ENCODE results near the gene TLR7. TPM values are rescaled to one million over a fixed set of nuclear protein-coding genes. Genes with fewer than 3 reads are reported as not detected.

Gene TLR7
- total RNA-seq, 1 donor, result not detected

DNA sequence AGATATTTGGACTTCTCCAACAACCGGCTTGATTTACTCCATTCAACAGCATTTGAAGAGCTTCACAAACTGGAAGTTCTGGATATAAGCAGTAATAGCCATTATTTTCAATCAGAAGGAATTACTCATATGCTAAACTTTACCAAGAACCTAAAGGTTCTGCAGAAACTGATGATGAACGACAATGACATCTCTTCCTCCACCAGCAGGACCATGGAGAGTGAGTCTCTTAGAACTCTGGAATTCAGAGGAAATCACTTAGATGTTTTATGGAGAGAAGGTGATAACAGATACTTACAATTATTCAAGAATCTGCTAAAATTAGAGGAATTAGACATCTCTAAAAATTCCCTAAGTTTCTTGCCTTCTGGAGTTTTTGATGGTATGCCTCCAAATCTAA is 20.3 kb downstream of the TLR7 start:
- no peak overlapping the region for H3K4me3 ChIP-seq (ENCODE audit: low read depth, low read length)
- DNase-seq (ENCODE audit: low read depth), result no peak
- TF ChIP-seq, protein P1, sequence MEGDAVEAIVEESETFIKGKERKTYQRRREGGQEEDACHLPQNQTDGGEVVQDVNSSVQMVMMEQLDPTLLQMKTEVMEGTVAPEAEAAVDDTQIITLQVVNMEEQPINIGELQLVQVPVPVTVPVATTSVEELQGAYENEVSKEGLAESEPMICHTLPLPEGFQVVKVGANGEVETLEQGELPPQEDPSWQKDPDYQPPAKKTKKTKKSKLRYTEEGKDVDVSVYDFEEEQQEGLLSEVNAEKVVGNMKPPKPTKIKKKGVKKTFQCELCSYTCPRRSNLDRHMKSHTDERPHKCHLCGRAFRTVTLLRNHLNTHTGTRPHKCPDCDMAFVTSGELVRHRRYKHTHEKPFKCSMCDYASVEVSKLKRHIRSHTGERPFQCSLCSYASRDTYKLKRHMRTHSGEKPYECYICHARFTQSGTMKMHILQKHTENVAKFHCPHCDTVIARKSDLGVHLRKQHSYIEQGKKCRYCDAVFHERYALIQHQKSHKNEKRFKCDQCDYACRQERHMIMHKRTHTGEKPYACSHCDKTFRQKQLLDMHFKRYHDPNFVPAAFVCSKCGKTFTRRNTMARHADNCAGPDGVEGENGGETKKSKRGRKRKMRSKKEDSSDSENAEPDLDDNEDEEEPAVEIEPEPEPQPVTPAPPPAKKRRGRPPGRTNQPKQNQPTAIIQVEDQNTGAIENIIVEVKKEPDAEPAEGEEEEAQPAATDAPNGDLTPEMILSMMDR (IDR thresholded peaks at IDR 0.05; ENCODE audit: insufficient read depth, low read depth, low read length), result no peak

DNA sequence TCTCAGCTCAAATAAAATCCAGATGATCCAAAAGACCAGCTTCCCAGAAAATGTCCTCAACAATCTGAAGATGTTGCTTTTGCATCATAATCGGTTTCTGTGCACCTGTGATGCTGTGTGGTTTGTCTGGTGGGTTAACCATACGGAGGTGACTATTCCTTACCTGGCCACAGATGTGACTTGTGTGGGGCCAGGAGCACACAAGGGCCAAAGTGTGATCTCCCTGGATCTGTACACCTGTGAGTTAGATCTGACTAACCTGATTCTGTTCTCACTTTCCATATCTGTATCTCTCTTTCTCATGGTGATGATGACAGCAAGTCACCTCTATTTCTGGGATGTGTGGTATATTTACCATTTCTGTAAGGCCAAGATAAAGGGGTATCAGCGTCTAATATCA is 20.9 kb downstream of the TLR7 start:
- no peak overlapping the region for H3K4me3 ChIP-seq (ENCODE audit: low read depth, low read length)
- TF ChIP-seq, protein P1 (IDR thresholded peaks at IDR 0.05; ENCODE audit: insufficient read depth, low read depth, low read length), result no peak
- DNase-seq (ENCODE audit: low read depth), result no peak

DNA sequence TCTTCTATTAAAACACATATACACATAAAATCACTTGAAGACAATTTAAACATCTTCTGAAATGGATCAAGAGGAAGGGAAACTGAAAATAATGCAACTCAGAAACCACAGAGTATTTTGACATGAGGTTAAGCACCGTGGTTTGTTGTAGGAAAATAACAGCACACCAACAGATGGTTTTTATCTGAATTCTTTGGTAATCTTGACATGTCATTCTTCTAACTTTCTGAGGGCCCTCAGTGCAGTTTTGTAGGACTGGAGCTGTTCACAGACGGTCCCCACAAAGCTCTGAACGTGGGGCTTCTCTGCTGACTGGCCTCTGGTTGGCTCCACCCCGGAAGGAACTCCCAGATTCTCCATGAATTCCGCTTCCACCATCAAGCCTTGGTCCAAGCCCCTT is 23.6 kb downstream of the TLR7 start:
- DNase-seq (ENCODE audit: low read depth), result peak; percentile 42
- TF ChIP-seq, protein P1 (IDR thresholded peaks at IDR 0.05; ENCODE audit: insufficient read depth, low read depth, low read length), result no peak
- no peak overlapping the region for H3K4me3 ChIP-seq (ENCODE audit: low read depth, low read length)

DNA sequence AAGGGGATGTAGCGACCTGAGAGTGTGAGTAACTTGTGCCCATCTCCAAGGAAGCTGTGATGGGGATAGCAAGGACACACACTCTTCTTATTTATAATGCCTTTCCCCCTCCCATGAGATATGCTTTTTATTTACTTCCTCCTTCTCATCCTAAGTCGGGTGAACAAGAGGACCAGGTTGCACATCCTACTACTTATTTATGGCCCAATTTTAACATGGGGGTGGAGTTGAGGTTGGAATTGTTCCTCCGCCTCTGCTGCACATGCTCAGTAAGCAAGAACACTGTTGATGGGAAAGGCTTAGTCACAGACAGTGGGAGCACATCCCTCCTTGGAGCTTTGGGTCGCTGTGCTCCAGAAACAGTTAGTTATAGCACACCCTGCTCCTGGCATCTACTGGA is 24.3 kb downstream of the TLR7 start:
- DNase-seq (ENCODE audit: low read depth), result no peak
- TF ChIP-seq, protein P1 (IDR thresholded peaks at IDR 0.05; ENCODE audit: insufficient read depth, low read depth, low read length), result no peak
- H3K4me3 ChIP-seq (ENCODE audit: low read depth, low read length), result no peak overlapping the region

DNA sequence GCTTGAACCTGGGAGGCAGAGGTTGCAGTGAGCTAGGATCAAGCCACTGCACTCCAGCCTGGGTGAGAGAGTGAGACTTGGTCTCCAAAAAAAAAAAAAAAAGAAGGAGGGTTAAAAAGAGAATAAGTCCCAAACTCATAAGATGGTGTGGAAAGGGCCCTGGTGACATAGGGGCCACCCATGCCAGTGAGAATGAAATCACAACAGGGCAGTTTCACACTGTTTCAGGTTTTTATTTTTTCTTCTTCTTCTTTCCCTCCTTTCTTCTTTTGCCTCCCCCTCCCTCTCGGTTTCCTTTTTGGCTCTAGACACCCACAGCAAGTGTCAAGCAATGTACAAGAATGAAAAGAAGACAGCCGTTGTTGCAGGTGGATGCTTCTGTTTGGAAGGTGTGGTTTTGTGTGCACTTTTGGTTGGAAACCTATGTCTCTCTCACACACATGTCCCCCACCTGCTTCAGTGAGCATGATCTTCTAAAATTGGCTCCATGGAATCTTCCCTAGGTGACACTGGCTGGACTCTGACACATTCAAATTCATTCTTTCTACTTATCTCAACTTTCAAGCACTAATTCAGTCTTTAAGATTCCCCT is 25.1 kb downstream of the TLR7 start:
- DNase-seq (ENCODE audit: low read depth), result no peak

DNA sequence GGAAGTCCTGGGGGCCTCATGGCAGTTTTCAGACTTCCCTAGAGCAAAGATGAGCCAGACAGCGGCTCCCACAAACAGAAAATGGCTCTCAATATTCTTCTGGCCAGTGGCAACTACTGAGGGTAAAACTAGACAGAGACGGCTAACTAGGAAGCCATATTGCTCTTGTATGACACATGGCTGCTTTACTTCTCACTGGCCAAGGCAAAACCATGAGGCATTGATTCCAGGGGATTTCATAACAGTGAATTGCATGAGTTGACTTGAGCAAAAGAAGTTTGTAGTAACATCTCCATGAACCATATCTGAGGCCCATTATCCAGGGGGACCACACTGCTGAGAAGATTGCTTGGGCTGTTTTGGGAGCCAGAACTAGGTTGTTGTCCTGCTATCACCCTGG is 25.8 kb downstream of the TLR7 start:
- H3K4me3 ChIP-seq (ENCODE audit: low read depth, low read length), result no peak overlapping the region
- TF ChIP-seq, protein P1 (IDR thresholded peaks at IDR 0.05; ENCODE audit: insufficient read depth, low read depth, low read length), result no peak
- no peak for DNase-seq (ENCODE audit: low read depth)

More for the DNA sequence above, 25.1 kb downstream of the TLR7 start:
- TF ChIP-seq, protein P1 (IDR thresholded peaks at IDR 0.05; ENCODE audit: insufficient read depth, low read depth, low read length), result no peak
- no peak overlapping the region for H3K4me3 ChIP-seq (ENCODE audit: low read depth, low read length)

Measured in fibroblast of villous mesenchyme (primary cell).